WTC11 (cell line): Measurements from ENCODE around the gene IGFBP7. TPM values are rescaled to one million over a fixed set of nuclear protein-coding genes. Genes with fewer than 3 reads are reported as not detected.

Source experiments
- ATAC-seq: fragments of 200-7000 bp; cut with Tn5 transposase; 2 replicates; pipeline ENCODE4 v1.10.0; 2021; ENCODE audit warnings: mild to moderate bottlenecking, moderate library complexity
- CTCF ChIA-PET: fragments of 300-600 bp; sonication (Branson Sonifier 250); formaldehyde crosslinking; loops from one replicate; lab custom pipeline; 2021; ENCODE audit warnings: antibody characterized with exemption; lab: Charles Lee
- POLR2A ChIA-PET: fragments of 350-600 bp; sonication (Branson Sonifier 250); formaldehyde crosslinking; loops from one replicate; lab custom pipeline; 2021; ENCODE audit warnings: antibody characterized with exemption; lab: Charles Lee
- DNase-seq: peaks from one replicate; pipeline ENCODE4 v3.0.0; 2021; ENCODE audit warnings: low spot score
- H3K27ac Mint-ChIP-seq: 2 replicates; pipeline ENCODE4 v1.8.0; 2021; ENCODE audit warnings: mixed read lengths
- H3K27me3 Mint-ChIP-seq: 2 replicates; pipeline ENCODE4 v1.8.0; 2021; ENCODE audit warnings: low read depth, mild to moderate bottlenecking, moderate library complexity, mixed read lengths
- H3K36me3 Mint-ChIP-seq: 2 replicates; pipeline ENCODE4 v1.8.0; 2021; ENCODE audit warnings: mixed read lengths
- H3K4me1 Mint-ChIP-seq: 2 replicates; pipeline ENCODE4 v1.8.0; 2022; ENCODE audit warnings: mixed read lengths
- H3K4me3 Mint-ChIP-seq: 2 replicates; pipeline ENCODE4 v1.8.0; 2021; ENCODE audit warnings: mild to moderate bottlenecking, moderate library complexity, mixed read lengths
- H3K9me3 Mint-ChIP-seq: 2 replicates; pipeline ENCODE4 v1.8.0; 2021; ENCODE audit warnings: mixed read lengths
- CTCF ChIP-seq: fragments of 200-600 bp; IDR thresholded peaks from 2 replicates; pipeline ENCODE4 v1.8.0; 2022; ENCODE audit warnings: antibody characterized with exemption
- FOXJ3 ChIP-seq: sonication (generic); formaldehyde crosslinking; IDR thresholded peaks from 2 replicates; pipeline ENCODE4 v1.9.0; 2021; ENCODE audit warnings: missing genetic modification reagents, mild to moderate bottlenecking, borderline replicate concordance
- GTF2I ChIP-seq: fragments of 250-450 bp; sonication (Bioruptor Pico); conservative IDR thresholded peaks from 2 replicates; pipeline ENCODE4 v1.4.0; 2021; ENCODE audit warnings: mild to moderate bottlenecking
- MYBL2 ChIP-seq: sonication (generic); formaldehyde crosslinking; IDR thresholded peaks from 2 replicates; pipeline ENCODE4 v1.8.1; 2023; ENCODE audit warnings: mild to moderate bottlenecking, moderate library complexity, missing genetic modification reagents
- NFE2L1 ChIP-seq: sonication (generic); formaldehyde crosslinking; IDR thresholded peaks from 2 replicates; pipeline ENCODE4 v1.8.1; 2023; ENCODE audit warnings: missing genetic modification reagents
- OVOL2 ChIP-seq: fragments of 250-450 bp; sonication (Bioruptor Pico); IDR thresholded peaks from 2 replicates; pipeline ENCODE4 v1.9.0; 2021; ENCODE audit warnings: mild to moderate bottlenecking, borderline replicate concordance
- RELA ChIP-seq: sonication (generic); formaldehyde crosslinking; IDR thresholded peaks from 2 replicates; pipeline ENCODE4 v1.8.1; 2022; ENCODE audit warnings: missing genetic modification reagents, mild to moderate bottlenecking, borderline replicate concordance
- SMAD4 ChIP-seq: sonication (generic); formaldehyde crosslinking; IDR thresholded peaks from 2 replicates; pipeline ENCODE4 v1.8.0; 2022; ENCODE audit warnings: mild to moderate bottlenecking, missing genetic modification reagents
- TCF7 ChIP-seq: sonication (generic); formaldehyde crosslinking; IDR thresholded peaks from 2 replicates; pipeline ENCODE4 v1.8.0; 2022; ENCODE audit warnings: mild to moderate bottlenecking, low read depth, missing genetic modification reagents, moderate library complexity
- ZNF263 ChIP-seq: sonication (generic); formaldehyde crosslinking; IDR thresholded peaks from 2 replicates; pipeline ENCODE4 v1.8.1; 2022; ENCODE audit warnings: low read depth, mild to moderate bottlenecking, moderate library complexity, missing genetic modification reagents
- ZNF317 ChIP-seq: sonication (generic); formaldehyde crosslinking; IDR thresholded peaks from 2 replicates; pipeline ENCODE4 v1.8.1; 2023; ENCODE audit warnings: low read depth, mild to moderate bottlenecking, moderate library complexity, missing genetic modification reagents, borderline replicate concordance
- total RNA-seq: library from RNA; stranded (reverse); gene quantifications from 3 replicates; pipeline ENCODE4 v1.2.3, GENCODE V29; 2021
- TF ChIP-seq, protein P1 (sequence below): sonication (generic); formaldehyde crosslinking; IDR thresholded peaks from 2 replicates; pipeline ENCODE4 v1.8.1; 2023; ENCODE audit warnings: mild to moderate bottlenecking, missing genetic modification reagents, moderate library complexity
- TF ChIP-seq, protein P2 (sequence below): sonication (generic); formaldehyde crosslinking; conservative IDR thresholded peaks from 2 replicates; pipeline ENCODE4 v1.8.1; 2023; ENCODE audit warnings: mild to moderate bottlenecking, low read depth, missing genetic modification reagents, moderate library complexity
- TF ChIP-seq, protein P3 (sequence below): fragments of 250-450 bp; sonication (Bioruptor Pico); IDR thresholded peaks from 2 replicates; pipeline ENCODE4 v1.9.0; 2021; ENCODE audit warnings: mild to moderate bottlenecking, borderline replicate concordance
- TF ChIP-seq, protein P4 (sequence below): sonication (generic); formaldehyde crosslinking; IDR thresholded peaks from 2 replicates; pipeline ENCODE4 v1.8.0; 2022; ENCODE audit warnings: mild to moderate bottlenecking, missing genetic modification reagents
- TF ChIP-seq, protein P5 (sequence below): sonication (generic); formaldehyde crosslinking; IDR thresholded peaks from 2 replicates; pipeline ENCODE4 v1.8.0; 2023; ENCODE audit warnings: mild to moderate bottlenecking, missing genetic modification reagents

The IGFBP7 gene
- total RNA-seq, 1 experiment from 2014 or later, result 1.4 TPM

DNA sequence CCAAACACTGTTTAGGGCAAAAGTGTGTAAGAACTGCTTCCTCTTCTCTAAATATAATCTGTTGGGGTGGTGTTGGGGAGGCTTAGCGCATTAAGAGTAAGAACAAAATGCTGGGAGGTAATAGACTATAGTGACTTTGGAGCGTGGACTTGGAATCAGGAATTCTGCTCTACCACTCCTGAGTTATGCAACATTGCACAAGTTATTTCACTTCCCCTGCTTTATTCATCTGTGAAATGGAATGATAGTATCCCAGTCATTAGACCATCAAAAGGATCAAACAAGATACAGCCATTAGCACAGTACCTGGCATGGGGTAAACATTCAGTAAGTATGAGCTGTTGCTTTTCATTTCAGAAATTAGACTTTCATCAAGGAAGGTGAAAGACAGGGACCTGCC lies 58.7 kb downstream of the IGFBP7 start:
- 0 out of 2 replicates have a peak, but pooled peaks cover 5% of the 10 kb centered on the region for H3K36me3 Mint-ChIP-seq
- peaks cover 6% of the 10 kb centered on the region for H3K4me1 Mint-ChIP-seq
- ATAC-seq (no peak), DNase-seq (no peak)
- no peak overlapping the region for H3K4me3 Mint-ChIP-seq
- peaks cover 8% of the 10 kb centered on the region for H3K9me3 Mint-ChIP-seq
- ChIA-PET POLR2A (no interaction called here), CTCF (no interaction called here)
- no peaks in the 10 kb centered on the region; the same call in 1 of the 2 replicates for H3K27me3 Mint-ChIP-seq
- H3K27ac Mint-ChIP-seq, result no peak overlapping the region
- TF ChIP-seq, protein P1, sequence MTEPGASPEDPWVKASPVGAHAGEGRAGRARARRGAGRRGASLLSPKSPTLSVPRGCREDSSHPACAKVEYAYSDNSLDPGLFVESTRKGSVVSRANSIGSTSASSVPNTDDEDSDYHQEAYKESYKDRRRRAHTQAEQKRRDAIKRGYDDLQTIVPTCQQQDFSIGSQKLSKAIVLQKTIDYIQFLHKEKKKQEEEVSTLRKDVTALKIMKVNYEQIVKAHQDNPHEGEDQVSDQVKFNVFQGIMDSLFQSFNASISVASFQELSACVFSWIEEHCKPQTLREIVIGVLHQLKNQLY, result no peak
- TF ChIP-seq GTF2I (CRISPR knock-in tag), result no peak
- TF ChIP-seq, all 79 proteins: peak for 0

DNA sequence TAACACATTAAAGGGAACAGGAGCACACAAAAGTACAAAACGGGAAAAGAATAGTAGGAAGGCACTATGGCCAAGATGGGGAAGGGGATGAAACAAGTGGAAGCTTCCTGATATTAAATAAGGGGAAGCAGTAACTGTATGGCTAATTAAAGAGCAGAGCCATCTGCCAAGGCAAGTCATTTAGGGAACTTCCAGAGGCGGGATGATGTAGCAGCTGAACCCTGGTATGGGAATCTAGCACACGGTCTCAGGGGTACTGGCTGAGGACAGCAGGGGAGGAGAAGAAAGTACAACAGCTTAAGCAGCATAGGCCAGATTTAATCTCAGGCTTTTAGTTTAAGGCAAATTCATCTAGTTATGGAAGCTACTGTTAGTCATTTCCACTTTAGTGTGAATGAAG lies 59.1 kb downstream of the IGFBP7 start:
- no peak for ATAC-seq
- Mint-ChIP-seq H3K36me3 (0 out of 2 replicates have a peak, but pooled peaks cover 5% of the 10 kb centered on the region), H3K9me3 (peaks cover 9% of the 10 kb centered on the region), H3K4me1 (peaks cover 2% of the 10 kb centered on the region), H3K27me3 (no peaks in the 10 kb centered on the region; the same call in 1 of the 2 replicates), H3K27ac (no peak overlapping the region), H3K4me3 (no peak overlapping the region)
- no peak for TF ChIP-seq OVOL2 (CRISPR knock-in tag)
- TF ChIP-seq, protein P2, sequence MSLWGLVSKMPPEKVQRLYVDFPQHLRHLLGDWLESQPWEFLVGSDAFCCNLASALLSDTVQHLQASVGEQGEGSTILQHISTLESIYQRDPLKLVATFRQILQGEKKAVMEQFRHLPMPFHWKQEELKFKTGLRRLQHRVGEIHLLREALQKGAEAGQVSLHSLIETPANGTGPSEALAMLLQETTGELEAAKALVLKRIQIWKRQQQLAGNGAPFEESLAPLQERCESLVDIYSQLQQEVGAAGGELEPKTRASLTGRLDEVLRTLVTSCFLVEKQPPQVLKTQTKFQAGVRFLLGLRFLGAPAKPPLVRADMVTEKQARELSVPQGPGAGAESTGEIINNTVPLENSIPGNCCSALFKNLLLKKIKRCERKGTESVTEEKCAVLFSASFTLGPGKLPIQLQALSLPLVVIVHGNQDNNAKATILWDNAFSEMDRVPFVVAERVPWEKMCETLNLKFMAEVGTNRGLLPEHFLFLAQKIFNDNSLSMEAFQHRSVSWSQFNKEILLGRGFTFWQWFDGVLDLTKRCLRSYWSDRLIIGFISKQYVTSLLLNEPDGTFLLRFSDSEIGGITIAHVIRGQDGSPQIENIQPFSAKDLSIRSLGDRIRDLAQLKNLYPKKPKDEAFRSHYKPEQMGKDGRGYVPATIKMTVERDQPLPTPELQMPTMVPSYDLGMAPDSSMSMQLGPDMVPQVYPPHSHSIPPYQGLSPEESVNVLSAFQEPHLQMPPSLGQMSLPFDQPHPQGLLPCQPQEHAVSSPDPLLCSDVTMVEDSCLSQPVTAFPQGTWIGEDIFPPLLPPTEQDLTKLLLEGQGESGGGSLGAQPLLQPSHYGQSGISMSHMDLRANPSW, result no peak
- TF ChIP-seq CTCF, result no peak
- TF ChIP-seq, protein P3, sequence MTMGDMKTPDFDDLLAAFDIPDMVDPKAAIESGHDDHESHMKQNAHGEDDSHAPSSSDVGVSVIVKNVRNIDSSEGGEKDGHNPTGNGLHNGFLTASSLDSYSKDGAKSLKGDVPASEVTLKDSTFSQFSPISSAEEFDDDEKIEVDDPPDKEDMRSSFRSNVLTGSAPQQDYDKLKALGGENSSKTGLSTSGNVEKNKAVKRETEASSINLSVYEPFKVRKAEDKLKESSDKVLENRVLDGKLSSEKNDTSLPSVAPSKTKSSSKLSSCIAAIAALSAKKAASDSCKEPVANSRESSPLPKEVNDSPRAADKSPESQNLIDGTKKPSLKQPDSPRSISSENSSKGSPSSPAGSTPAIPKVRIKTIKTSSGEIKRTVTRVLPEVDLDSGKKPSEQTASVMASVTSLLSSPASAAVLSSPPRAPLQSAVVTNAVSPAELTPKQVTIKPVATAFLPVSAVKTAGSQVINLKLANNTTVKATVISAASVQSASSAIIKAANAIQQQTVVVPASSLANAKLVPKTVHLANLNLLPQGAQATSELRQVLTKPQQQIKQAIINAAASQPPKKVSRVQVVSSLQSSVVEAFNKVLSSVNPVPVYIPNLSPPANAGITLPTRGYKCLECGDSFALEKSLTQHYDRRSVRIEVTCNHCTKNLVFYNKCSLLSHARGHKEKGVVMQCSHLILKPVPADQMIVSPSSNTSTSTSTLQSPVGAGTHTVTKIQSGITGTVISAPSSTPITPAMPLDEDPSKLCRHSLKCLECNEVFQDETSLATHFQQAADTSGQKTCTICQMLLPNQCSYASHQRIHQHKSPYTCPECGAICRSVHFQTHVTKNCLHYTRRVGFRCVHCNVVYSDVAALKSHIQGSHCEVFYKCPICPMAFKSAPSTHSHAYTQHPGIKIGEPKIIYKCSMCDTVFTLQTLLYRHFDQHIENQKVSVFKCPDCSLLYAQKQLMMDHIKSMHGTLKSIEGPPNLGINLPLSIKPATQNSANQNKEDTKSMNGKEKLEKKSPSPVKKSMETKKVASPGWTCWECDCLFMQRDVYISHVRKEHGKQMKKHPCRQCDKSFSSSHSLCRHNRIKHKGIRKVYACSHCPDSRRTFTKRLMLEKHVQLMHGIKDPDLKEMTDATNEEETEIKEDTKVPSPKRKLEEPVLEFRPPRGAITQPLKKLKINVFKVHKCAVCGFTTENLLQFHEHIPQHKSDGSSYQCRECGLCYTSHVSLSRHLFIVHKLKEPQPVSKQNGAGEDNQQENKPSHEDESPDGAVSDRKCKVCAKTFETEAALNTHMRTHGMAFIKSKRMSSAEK (CRISPR knock-in tag), result no peak
- TF ChIP-seq ZNF263 (CRISPR knock-in tag), result no peak
- TF ChIP-seq ZNF317 (CRISPR knock-in tag), result no peak
- no peak for TF ChIP-seq NFE2L1 (CRISPR knock-in tag)
- no peak for TF ChIP-seq MYBL2 (CRISPR knock-in tag)
- TF ChIP-seq TCF7 (CRISPR knock-in tag), result no peak
- TF ChIP-seq, protein P4, sequence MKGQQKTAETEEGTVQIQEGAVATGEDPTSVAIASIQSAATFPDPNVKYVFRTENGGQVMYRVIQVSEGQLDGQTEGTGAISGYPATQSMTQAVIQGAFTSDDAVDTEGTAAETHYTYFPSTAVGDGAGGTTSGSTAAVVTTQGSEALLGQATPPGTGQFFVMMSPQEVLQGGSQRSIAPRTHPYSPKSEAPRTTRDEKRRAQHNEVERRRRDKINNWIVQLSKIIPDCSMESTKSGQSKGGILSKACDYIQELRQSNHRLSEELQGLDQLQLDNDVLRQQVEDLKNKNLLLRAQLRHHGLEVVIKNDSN, result no peak
- no peak for TF ChIP-seq FOXJ3 (CRISPR knock-in tag)
- TF ChIP-seq, protein P5, sequence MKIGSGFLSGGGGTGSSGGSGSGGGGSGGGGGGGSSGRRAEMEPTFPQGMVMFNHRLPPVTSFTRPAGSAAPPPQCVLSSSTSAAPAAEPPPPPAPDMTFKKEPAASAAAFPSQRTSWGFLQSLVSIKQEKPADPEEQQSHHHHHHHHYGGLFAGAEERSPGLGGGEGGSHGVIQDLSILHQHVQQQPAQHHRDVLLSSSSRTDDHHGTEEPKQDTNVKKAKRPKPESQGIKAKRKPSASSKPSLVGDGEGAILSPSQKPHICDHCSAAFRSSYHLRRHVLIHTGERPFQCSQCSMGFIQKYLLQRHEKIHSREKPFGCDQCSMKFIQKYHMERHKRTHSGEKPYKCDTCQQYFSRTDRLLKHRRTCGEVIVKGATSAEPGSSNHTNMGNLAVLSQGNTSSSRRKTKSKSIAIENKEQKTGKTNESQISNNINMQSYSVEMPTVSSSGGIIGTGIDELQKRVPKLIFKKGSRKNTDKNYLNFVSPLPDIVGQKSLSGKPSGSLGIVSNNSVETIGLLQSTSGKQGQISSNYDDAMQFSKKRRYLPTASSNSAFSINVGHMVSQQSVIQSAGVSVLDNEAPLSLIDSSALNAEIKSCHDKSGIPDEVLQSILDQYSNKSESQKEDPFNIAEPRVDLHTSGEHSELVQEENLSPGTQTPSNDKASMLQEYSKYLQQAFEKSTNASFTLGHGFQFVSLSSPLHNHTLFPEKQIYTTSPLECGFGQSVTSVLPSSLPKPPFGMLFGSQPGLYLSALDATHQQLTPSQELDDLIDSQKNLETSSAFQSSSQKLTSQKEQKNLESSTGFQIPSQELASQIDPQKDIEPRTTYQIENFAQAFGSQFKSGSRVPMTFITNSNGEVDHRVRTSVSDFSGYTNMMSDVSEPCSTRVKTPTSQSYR (CRISPR knock-in tag), result no peak
- no peak for TF ChIP-seq SMAD4 (CRISPR knock-in tag)
- TF ChIP-seq RELA (CRISPR knock-in tag), result no peak
- ChIA-PET CTCF (no interaction called here), POLR2A (no interaction called here)
- DNase-seq, result no peak
